D341Med (cell line): Measurements from ENCODE around the gene CCDC167.
A peak's percentile ranks its signal among the peaks of the same experiment; 100 is the strongest.
"Not testable (repeated sequence)": the region's sequence is repeated elsewhere in the genome, so short reads cannot be mapped to it uniquely, and the experiment has no call there.

Experiments
- DNase-seq: peaks from one replicate; pipeline ENCODE4 v3.0.0; 2012; ENCODE audit warnings: low spot score

CCDC167 gene

DNA sequence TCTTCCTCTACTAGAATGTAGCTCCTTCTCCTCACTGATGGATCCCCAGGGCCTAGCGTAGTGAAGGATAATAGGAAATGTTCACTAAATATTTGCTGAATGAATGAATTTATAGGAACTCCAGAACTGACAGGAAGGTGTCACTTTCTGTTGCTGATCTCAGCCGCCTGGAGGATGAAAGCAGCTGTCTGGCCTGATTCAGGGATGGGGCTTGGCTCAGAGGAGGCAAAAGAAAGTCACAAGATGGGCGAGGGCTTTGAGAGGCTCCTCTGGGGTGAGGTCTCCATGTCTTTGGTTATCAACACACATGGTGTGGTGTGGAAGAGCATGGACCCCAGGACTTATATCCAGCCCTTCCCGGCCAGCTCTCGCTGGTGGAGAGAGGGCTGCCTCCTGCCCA lies 11.5 kb upstream of the CCDC167 start:
- no peak for DNase-seq

DNA sequence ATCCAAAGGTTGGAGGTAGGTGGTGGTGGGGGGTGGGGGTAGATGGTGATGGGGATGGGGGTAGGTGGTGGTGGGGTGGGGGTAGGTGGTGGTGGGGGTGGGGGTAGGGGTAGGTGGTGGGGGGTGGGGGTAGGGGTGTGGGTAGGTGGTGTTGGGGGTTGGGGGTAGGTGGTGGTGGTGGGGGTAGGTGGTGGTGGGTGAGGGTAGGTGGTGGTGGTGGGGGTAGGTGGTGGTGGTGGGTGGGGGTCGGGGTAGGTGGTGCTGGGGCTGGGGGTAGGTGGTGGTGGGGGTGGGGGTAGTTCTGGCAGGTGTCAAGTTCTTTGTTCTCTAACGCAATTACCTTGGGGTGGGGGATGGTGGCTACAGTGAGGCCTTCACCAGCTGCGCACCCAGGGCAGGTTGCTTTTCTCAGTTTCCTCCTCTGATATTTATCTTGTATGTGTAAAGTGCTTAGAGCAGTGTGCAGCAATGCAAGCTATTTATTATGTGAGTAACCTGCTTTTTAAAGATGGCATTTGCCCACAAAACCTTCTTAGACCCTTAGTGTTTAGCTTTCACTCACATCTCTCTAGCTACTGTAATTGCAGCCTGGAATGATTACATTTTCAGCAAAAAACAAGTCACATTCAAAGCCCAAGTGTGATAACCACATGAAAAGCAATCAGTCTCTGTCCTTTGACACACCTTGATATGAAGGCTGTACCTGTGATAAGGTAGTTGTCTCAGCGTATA lies 8.2 kb upstream of the CCDC167 start:
- DNase-seq, result no peak

DNA sequence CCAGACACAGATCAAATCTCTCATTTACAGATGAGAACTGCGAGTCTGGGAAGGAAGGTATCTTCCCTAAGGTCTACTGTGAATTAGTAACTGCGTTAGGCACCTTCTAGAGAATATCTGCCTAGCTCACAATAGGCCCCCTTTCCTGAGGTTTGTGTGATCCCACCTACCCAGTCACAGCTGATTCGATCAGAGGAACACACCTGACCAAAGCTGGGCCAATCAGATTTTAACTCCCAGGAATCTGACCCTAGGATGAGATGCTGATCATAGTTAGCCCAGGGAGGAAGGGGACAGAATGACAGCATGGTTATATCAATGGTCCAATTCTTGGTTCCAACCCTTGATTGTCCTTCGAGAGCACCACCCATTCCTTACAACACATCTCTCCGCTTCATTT lies 7.4 kb upstream of the CCDC167 start:
- DNase-seq, result no peak

DNA sequence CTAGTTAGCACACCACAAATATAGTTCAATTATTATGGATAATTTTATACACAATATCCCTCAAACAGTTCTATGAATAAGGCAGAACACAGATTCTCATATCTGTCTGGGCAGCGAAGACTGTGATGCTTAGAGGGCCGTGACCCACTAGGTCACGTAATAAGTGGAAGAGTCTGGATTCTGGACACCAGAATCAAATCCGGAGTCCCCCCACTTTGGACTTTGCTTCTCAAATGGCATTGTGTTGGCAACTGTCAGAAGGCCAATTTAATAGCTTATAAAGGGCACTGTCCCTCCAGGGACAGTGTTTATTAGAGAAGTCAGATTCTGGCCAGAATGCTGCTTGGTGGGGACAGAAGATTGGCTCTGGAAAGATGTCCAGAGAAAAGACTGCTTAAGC lies 6.8 kb upstream of the CCDC167 start:
- no peak for DNase-seq

DNA sequence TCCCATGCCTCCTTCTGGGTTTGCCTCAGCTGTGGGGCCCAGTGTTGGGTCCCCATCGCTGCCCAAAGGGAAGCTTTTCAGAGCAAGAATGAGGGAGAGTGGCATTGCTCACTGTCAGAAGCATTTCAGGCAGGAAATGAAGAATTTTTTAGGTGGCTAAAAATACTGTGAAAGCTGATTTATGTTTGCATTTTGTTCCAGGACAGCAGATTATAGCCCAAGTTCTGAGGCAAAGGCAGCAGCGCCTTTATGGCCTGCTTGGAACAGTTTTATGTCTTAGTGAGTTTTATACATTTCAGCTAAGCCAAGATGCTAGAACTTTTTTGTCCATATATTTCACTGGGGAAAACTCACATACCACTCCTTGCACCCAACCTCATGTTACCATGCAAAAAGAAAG lies 4.3 kb upstream of the CCDC167 start:
- DNase-seq, result no peak

DNA sequence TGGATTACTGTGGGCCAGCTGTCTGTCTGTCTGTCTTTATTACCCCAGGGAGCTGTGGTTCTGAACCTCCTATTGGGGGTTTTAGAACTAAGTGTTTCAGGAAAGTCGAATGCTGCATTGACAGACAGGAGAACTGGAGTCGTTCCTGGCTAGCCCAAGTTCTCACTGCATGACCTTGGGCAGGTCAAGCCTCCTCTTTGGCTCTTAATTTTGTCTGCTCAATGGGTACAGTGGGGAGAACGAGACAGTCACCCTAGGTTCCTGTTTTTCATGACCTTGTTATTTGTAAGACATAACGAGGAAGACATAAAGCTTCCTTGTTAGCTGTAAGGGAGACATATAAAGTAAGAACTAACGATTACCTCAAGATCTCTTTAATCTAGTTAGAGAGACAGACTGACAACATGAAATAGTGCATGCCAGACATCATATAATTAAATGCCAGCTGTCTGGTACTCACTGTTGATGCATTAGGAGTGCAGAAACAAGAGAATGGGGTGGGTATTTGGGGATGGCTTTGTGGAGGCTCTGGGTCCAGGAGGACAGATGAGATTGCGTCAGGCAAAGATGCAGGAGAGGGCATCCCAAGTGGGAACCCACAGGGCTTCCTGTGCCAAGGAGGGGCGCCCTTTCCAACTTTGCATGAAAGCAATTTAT lies 3.7 kb upstream of the CCDC167 start:
- DNase-seq, result no peak

DNA sequence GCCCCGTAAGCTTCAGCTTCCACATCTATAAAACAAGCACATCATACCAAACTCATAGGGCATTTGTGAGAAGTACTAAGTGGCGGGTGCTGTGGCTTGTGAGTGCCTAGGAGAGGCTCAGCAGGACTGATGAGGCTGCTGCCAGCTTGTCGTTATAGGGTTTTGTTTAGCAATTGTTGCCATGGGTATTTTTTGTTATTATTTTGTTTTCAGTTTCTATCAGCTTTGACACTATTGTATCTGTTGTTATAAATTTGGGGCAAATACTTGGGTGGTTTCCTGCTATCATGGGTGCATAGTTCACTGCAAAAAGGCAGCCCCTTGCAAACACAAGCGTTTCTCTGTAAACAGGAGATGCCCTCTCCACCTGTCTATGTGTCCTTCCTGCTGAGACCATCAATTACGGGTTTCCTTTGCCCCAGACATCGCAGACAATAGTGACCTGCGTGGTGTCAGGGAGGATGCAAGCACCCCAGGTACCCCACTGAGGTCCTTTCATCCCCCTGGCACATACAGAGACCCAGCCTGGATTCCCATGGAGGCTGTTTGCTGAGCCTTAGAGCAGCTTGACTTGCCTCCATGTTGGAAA lies 3.1 kb upstream of the CCDC167 start:
- no peak for DNase-seq

DNA sequence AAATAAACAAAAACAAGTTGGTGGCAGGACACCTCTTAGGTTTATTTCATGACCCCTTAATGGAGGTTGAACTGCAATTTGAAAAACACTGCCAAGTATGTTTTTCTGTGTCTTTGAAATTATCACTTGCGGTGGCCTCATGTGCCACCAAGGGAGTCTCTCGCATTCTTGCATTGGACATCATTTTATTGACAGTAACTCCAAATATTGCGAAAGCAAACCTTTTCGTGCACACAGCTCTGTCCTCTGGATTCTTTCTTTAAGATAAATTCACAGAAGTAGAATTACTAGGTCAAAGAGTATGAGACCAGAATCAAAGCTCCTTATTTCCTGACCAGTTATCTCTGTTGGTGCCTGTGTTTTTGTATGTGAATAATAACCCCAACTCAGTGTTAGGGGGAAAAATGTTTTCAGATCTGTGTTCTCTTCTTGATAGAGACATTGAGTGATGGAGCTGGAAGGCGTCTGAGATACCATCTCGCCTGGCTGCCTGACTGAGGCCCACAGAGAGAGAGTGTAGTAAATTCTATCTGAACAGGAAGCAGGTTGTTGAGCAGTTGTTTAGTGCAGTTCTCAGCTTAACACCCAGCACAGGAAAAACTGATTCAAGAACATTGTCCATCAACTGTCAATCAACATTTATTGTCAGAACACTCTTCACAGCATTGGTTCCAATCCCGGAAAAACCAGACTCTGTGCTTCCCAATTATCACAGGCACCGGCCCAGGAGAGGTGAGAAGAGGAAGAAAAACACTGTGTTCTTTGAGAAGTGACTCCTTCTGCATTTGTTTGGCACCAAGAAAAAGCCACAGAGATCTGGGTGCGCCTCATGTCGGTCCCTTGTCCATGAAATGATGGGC lies 2.2 kb upstream of the CCDC167 start:
- DNase-seq, result no peak

DNA sequence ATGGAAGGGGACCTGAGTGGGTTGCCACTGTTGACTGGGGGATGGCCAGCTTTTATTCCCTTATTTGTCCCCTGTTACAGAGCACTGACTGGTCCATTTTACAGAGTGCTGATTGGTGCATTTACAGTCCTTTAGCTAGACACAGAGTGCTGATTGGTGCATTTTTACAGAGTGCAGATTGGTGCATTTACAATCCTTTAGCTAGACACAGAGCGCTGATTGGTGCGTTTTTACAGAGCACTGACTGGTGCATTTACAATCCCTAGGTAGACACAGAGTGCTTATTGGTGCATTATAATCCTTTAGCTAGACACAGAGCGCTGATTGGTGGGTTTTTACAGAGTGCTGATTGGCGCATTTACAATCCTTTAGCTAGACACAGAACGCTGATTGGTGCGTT lies 1.2 kb upstream of the CCDC167 start:
- not testable (repeated sequence) for DNase-seq

DNA sequence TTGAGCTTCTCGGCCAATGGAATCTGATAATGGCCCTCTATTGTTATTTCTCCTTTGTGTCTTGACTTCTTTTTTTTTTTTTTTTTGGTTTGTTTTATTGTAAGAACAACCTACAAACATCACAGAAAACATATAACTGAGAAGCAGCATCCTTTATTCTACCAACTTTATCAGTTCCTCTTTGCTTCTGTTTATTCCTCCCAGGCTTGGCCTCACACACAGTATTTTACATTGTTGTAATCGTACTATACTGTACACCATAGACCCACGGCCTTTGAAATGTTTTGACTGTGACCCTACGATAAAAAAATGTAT lies 558 bp upstream of the CCDC167 start:
- no peak for DNase-seq

DNA sequence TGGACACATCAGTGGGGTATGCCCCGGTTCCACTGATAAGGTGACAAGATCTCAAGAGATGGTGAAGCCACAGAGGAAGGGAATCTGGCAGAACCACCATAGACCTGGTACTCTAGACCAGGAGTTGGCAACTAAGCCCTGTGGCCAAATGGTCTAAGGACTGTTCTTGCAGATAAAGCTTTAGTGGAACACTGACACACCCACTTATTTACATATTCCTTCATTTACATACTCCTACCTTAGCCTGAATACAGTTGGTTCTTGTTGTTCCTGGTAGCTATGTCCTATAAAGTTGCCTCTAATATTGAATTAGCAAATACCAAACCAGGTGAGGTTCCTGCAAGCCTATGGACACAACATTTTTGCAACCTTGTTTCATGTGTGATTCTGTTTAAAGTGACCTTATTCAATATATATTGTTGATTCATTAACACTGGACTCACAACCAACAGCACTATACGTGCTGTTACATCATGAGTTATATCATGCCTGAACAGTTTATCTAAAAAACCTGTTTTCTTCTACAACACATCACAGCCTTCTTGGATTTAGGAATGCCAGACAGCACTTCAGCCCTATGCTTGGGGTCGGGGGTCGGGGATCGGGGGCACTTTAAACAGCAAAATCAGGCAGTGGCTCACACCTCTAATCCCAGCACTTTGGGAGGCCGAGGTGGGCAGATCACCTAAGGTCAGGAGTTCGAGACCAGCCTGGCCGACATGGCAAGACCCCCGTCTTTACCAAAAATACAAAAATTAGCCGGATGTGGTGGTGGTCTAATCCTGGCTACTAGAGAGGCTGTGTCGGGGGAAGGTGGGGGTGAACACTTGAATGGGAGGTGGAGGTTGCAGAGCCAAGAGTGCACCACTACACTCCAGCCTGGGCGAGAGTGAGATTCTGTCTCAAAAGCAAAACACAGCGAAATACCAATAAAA lies 2.5 kb downstream of the CCDC167 start:
- no peak for DNase-seq

DNA sequence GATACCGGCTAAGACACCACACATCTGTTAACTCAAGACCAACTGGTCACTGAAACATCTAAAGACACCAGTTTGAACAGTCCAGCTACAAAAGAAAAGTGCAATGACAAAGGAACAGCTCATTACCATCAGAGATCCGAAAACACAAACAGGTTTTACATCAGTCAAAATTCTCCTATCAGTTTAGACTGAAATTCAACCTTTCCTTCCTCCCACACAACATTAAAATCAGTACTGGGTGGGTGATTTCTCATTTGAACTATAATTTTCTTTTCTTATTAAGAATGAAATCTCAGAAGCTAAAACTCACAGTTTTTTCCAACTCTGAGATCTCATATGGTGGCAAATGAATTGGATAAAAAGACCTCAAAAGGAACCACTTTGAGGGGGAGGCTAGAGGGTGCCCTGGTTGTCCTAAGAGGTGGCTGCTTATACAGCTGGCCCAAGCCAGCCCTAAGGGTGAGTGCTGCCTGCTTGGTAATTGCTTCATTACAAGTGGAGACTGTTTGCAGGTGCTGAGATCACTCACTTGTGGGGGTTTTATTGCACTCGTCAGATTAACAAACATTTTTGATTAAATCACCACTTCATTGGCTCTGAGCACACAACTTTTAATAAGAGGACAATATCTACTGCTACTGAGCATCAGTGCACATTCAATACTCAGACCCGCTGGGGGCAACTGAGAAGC lies 4.3 kb downstream of the CCDC167 start:
- no peak for DNase-seq

DNA sequence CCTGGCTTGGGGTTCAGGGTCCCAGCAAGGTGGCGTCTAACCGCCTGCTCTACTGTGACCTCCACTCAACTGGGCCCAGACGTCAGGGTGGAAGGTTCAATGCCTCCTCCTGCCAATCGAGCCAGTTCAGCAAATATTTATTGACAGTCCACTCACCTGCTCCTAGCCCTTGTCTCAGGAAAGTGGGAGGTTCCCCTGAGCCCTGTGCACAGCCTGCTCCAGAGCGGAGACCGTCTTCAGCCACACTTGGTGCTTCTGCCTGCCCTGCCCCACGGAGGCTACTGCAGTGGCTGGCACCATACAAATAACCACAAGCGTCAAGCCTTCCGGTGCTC lies 6.1 kb downstream of the CCDC167 start:
- no peak for DNase-seq

DNA sequence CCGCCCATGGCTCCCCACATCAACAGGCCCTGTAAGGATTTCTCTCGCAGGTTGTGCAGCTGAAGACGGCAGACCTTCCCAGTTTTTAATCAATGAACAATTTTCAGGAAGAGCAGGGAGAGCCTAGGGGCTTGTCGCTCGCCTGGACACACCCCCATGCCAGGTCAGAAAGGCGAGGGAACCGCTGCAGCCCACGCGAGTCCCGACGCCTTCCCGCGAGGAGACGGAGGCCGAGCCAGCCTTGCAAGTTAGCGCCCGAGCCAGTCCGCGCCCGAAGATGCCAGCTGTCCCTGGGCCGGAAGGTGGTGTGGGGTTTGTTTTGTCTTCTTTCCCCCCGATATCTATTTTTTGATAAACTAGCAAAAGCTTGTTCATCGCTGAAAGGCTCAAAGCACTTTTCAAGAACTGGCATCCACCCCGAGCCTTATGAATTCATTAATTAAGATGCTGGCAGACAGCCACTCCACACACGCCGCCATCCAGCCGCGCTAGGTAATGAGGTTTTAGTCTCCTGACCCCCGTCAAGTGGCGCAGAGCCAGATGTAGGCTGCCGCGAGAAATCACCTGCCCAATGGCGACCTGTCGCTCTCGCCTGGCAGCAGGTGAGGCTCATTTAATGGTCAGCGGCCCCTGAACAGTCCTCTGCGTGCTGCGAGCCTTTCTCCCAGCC lies 6.6 kb downstream of the CCDC167 start:
- peak; percentile 62 for DNase-seq

DNA sequence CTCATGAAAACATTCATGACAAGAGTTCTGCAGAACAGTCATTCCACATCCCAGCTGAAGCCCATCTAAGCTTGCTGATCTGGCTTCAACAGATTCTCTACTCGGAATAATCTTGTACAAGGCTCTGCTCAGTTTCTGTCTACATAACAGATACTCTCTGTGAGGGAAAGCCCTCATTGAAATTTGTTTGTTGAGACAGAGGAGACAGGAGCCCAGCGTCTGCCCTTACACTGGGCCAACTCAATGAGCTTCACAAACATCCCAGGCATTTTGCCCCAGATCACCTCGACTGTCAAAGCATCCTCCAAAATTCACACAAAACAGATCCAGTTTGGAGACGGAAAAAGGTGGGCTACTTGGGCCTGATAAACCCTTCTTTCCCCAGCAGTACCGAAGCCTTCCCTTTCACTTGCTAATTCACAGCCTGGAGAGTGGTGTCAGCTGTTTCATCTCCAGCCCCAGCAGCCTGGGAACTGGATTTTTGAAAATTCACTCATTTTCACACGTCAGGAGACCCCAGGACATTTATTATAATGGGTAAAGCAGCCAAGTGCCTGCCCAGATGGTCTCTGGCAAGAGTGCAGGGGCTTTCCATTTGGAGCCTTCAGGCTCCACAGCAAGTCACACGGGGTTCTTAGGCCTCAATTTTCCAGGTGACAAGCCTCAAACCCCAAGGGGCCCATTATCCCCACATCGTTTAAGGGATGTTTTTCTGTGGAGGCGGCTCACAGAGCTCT lies 7.3 kb downstream of the CCDC167 start:
- DNase-seq, result no peak

DNA sequence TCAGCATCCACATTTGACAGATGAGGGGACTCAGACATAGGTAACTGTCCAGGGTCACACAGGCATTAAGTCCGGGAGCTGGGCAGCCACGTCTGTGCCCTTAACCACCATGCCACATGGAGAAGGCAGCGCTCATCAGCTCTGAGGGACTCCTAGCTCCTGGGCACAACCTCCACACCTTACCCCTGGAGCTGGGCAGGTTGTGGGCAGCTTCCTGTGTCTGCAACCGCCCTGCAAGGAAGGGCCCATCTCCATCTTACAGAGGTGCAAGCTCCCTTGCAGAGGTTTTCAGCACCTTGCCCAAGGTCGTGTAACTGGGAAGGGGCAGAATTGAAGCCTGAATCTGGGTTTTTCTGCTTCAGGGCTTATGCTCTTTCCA lies 7.9 kb downstream of the CCDC167 start:
- DNase-seq, result no peak

DNA sequence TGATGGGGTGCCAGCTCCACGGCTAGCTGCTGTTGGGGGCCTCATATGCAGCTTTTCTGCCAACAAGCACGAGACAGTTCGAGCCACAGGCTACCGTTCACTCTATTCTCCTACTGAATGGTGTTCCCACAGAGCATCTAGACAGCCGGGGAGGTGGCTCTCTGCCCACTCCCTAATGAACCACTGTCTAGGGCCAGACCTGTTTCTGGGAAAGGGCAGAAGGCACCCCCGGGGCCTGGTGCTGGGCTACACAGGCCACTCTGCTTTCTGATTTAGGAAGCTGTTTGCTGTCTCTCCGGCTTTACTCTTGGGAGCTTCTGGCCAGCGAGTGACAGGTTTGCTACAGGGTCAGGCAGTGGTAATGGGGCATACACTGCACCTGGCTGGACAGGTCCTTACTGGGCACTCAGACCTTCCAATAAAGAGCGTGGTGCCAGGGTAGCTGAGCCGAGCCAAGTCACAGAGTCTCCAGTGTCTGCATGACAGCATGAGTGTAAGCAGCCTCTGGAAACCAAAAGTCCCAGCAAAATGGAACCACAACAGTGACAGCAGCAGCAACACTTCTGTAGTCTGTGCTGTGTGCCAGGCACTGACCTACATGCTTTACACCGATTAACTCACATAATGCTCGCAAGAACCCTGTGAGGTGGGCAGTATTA lies 8.4 kb downstream of the CCDC167 start:
- DNase-seq, result no peak

DNA sequence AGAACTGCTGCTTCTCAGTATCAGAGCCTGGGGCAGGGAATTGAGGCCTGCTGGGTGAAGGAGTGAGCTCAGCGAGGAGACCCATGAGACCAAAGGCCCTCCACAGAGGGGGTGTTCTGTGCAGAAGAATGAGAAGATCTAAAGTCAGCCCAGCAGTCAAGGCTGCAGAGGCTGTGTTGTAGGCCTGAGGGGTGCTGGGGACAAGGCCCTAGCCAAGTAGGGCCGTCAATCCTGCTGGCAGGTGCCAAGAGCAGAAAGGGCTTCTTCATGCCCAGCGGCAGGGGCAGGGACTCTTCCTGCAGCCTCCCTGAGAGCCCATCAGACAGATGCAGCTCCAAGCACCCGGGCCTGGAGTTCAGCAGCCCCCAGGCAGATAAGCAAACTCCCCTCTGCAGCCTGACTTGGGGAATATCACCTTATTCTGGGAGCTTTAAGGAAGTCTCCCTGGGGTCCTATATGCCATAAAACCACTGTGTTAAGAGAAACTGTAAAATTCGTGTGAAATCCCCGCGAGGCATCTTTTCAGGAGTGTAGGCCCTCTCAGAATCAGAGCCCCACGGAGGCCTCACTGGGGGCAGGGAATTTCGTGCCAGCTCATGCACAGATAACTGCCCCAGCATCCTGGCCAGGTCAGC lies 9.0 kb downstream of the CCDC167 start:
- no peak for DNase-seq
